G401 (cell line): ENCODE results near the gene NFKBIZ. TPM values are rescaled to one million over a fixed set of nuclear protein-coding genes. Genes with fewer than 3 reads are reported as not detected.
A peak's percentile ranks its signal among the peaks of the same experiment; 100 is the strongest.

ENCODE experiments used
- DNase-seq: peaks from one replicate; pipeline ENCODE4 v3.0.0-alpha.2; 2015; ENCODE audit warnings: low spot score
- in situ Hi-C: cut with HindIII; loops from 2 replicates; pipeline ENCODE4 v1.10.0; 2016; ENCODE audit warnings: low sequenced_read_pairs, mixed read lengths
- total RNA-seq: library from RNA; depleted of rRNA; stranded (reverse); fragments of >200 nt; shearing (Covaris generic); gene quantifications from 2 replicates; pipeline ENCODE4 v1.2.3, GENCODE V29; 2014

NFKBIZ gene
- total RNA-seq, 1 experiment from 2014 or later, result 15.7 TPM

GRCh38 chr3:101819649-101820206 lies 29.6 kb upstream of the NFKBIZ start:
- DNase-seq, result no peak
- in situ Hi-C loops, result loop anchor here (25.0 kb wide), 1 partner anchor 418 kb away; no protein-coding TSS in a partner anchor

GRCh38 chr3:101821503-101821902 lies 27.8 kb upstream of the NFKBIZ start:
- no peak for DNase-seq
- in situ Hi-C loops, result loop anchor here (25.0 kb wide), 1 partner anchor 416 kb away; no protein-coding TSS in a partner anchor

- DNase-seq, result no peak
- in situ Hi-C loops, result loop anchor here (25.0 kb wide), 1 partner anchor 414 kb away; no protein-coding TSS in a partner anchor
Measured at GRCh38 chr3:101823525-101823924, 25.8 kb upstream of the NFKBIZ start.

- in situ Hi-C loops, result loop anchor here (25.0 kb wide), 1 partner anchor 413 kb away; no protein-coding TSS in a partner anchor
- DNase-seq, result no peak
Measured at GRCh38 chr3:101824702-101825101, 24.6 kb upstream of the NFKBIZ start.

GRCh38 chr3:101825904-101826445 lies 23.3 kb upstream of the NFKBIZ start:
- in situ Hi-C loops, result no loop called here
- no peak for DNase-seq

GRCh38 chr3:101827211-101828174 lies 21.8 kb upstream of the NFKBIZ start:
- in situ Hi-C loops, result no loop called here
- DNase-seq, result peak; percentile 57

GRCh38 chr3:101828276-101828675 lies 21.0 kb upstream of the NFKBIZ start:
- DNase-seq, result no peak
- in situ Hi-C loops, result no loop called here

GRCh38 chr3:101828691-101829436 lies 20.4 kb upstream of the NFKBIZ start:
- in situ Hi-C loops, result no loop called here
- peak; percentile 34 for DNase-seq

- in situ Hi-C loops, result no loop called here
- DNase-seq, result no peak
Measured at GRCh38 chr3:101829437-101829830, 19.9 kb upstream of the NFKBIZ start.

GRCh38 chr3:101829874-101830273 lies 19.4 kb upstream of the NFKBIZ start:
- DNase-seq, result no peak
- in situ Hi-C loops, result no loop called here

- in situ Hi-C loops, result no loop called here
- no peak for DNase-seq
Measured at GRCh38 chr3:101833446-101833974, 15.8 kb upstream of the NFKBIZ start.

GRCh38 chr3:101835676-101836075 lies 13.6 kb upstream of the NFKBIZ start:
- in situ Hi-C loops, result no loop called here
- no peak for DNase-seq

- in situ Hi-C loops, result no loop called here
- no peak for DNase-seq
Measured at GRCh38 chr3:101836160-101836559, 13.2 kb upstream of the NFKBIZ start.

GRCh38 chr3:101836652-101837598 lies 12.4 kb upstream of the NFKBIZ start:
- in situ Hi-C loops, result no loop called here
- no peak for DNase-seq

GRCh38 chr3:101838691-101839090 lies 10.6 kb upstream of the NFKBIZ start:
- in situ Hi-C loops, result no loop called here
- DNase-seq, result no peak

GRCh38 chr3:101840066-101840465 lies 9.2 kb upstream of the NFKBIZ start:
- DNase-seq, result no peak
- in situ Hi-C loops, result no loop called here

- DNase-seq, result no peak
- in situ Hi-C loops, result no loop called here
Measured at GRCh38 chr3:101842245-101842934, 6.9 kb upstream of the NFKBIZ start.

- in situ Hi-C loops, result no loop called here
- no peak for DNase-seq
Measured at GRCh38 chr3:101842935-101843330, 6.4 kb upstream of the NFKBIZ start.
